Ecto neural progenitor cell (in vitro differentiated cells): ENCODE data around the gene SGCD.

Experiments used
- DNase-seq: peaks from one replicate; pipeline ENCODE4 v3.0.0-alpha.2; 2018; ENCODE audit warnings: low spot score

Gene SGCD

DNA sequence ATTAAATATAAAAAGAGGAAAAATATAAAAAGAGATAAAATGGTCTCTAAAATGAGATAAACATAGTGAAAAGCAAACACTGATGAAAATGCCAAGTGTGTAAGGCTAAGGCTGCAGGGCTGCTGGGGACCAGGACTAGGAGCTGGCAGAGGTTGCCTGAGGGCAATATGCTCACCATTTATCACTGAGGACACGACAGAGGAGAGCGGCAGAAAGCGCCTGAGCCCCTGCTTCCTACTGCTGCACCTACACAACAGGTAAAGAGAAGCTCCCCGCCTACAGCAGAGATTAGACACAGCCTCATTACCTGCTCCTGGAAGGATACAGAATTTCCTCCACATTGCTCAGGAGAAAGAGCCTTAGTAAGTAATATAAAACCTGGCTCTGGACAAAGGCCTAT is 452.5 kb downstream of the SGCD start:
- no peak for DNase-seq

DNA sequence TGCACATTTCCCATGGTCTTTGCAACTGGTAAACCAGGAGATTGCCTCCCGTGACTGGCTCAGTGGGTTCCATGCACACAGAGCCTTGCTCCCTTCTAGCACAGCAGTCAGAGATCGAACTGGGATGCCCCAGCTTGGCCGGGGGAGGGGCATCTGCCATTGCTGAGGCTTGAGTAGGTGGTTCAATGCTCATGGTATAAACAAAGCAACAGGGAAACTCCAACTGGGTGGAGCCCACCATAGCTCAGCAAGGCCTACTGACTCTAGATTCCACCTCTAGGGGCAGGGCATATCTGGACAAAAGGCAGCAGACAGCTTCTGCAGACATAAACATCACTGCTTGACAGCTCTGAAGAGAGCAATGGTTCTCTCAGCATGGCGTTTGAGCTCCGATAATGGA is 456.1 kb downstream of the SGCD start:
- DNase-seq, result no peak

GRCh38 chr5:156794687-156795086 is 467.7 kb downstream of the SGCD start:
- no peak for DNase-seq

DNA sequence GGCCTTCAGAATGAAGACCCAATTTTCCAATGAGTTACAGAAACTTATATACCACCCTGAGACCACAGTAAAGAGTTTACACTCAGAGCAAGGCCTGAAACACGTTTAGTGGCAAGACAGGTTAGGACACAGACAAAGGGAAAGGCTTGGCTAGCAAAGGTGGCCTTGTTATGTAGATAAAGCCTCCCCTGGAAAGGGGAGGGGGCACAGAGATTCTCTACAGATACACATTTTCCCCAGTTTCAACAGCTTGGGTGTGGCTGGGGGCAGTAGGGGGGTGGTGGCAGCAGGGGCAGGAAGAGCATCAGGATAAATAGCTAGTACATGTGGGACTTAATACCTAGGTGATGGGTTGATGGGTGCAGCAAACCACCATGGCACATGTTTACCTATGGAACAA is 471.2 kb downstream of the SGCD start:
- no peak for DNase-seq

DNA sequence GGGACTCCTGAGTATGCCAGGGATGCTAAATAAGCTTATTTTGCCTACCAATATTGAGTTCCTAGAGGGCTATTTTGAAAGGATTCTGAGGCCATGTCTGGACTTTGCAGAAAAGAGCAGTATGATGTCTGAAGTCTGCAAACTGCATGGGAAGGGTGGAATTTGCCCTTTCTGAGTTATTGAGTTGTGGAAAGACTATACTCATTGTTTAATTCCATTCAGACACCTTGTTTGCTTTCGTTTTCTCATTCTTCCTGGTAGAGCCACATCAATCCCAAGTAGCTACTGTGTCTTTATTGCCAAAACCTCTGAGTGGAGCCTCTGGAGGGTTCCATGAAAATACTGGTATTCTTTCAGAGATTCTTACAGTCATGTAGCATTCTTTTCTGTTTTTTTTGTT is 472.2 kb downstream of the SGCD start:
- no peak for DNase-seq

GRCh38 chr5:156800929-156801328 is 474.0 kb downstream of the SGCD start:
- DNase-seq, result no peak

- DNase-seq, result no peak
These were observed 475.5 kb downstream of the SGCD start for GRCh38 chr5:156802501-156802900.

DNA sequence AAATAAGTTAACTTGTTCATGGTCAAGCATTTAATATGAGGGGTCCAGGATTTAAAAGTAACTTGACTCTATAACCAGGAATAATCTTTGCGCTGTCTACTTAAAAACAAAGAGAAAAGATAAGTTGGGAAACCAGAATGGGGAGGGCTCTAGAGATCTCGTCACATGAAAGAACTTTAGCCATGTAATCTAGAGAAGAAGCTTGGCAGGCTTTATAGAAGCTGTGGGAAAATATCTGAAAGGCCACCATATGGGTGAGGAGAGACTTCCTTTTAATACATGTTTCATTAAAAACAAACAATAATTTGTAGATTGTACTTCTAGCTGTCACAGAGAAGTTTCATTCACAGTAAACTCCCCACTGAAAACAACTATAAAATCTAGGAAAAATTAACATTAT is 476.4 kb downstream of the SGCD start:
- DNase-seq, result no peak

- DNase-seq, result no peak
These were observed 486.0 kb downstream of the SGCD start for GRCh38 chr5:156812959-156813358.

DNA sequence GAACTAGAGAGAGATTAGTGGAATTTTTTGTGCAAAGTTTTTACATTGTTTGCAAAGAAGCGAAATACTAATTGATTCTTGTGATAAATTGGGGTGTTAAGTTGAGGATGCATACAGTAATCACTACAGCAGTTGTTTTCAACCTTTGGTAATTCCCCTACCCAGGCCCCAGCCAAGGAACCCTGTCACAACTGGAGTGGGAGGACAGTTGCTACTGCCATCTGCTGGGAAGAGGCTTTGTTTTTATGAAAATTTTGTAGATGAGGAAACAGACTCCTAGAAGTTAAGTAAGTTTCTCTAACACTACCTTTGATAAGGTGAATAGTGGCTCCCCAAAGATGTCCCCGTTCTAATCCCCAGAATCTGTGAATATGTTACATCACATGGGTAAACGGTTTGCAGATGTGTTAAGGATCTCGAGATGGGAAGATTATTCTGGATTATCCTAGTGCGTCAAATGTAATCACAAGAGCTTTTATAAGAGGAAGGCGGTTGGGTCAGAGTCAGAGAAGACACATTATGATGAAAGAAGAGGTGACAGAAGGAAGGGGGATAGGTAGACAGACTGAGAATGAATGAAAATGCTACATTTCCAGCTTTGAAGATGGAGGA is 489.1 kb downstream of the SGCD start:
- no peak for DNase-seq
